NAMALWA (cell line): ENCODE data around the gene GHRH.

ENCODE experiments used
- DNase-seq: peaks from one replicate; pipeline ENCODE4 v3.0.0-alpha.2; 2015; ENCODE audit warnings: low spot score

Gene GHRH, protein sequence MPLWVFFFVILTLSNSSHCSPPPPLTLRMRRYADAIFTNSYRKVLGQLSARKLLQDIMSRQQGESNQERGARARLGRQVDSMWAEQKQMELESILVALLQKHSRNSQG

DNA sequence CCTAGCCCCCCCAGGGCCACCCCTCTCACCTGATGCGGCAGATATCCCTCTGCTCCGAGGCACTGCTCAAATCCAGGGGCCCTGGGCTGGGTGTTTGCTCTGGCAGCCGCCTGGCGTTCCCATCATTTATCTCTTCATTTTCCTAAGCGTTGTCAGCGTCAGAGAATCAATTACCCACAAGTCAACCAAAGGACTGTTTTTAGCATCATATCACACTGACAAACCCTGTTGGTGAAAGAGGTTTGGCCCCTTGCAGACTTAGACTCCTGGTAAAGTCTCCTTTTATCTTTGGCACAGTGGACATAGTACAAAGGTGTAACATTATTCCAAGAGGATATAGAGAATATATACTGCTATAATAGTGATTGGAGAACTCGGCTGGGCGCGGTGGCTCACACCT lies at the start of gene GHRH:
GHRH (minus strand) TSS at position 101 of the 400 bp plus-strand sequence. CDS start 4,925 bp downstream, outside the sequence.
- DNase-seq = no peak

DNA sequence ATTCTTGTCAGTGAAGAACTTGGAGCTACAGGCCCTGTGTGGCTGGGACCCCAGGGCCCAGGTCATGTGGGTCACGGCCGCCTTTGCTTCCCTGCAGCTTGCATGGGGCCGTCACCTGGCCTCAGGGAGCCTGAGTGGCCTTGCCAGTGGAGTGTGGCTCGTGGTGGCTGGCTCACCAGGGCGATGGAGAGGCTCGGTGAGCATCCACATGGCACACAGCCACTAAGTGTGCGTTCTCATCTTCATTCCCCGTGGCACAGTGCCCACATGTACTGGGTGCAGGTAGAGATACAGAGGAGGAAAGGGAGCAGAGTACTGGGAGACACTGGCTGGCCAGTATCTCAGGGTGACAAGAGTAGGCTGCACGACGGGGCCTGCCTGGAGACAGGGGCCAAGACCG lies 49.3 kb upstream of the GHRH start:
- no peak for DNase-seq

DNA sequence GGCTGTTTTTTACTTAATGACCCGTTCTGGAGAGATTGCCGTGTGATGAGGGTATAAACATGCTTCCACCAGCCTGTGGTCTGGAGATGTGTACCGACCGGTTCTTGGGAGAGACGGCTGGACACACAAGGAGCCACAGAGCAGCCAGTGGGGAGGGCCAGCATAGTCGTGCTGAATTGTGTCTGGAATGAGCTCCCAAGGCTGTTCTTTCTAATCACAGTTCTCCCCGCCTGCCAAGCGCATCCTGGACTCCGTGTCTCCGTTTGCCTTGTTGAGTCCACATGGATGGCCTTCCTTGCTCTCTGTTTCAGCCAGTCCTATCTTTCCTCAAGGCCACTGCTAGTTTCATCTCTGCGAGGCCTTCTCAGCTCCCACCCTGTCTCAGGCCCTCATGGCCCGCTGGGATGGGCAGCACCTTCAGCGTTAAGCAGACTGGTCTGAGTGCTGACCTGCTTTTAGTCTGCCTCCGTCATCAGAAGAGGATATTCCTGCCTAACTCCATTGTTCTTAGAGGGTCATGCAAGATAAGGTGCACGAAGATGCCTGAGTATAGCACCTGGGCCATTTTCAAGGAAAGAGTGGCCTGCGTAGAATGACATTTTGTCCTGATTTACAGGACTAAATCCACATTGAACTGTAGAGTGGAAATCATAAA lies 48.4 kb upstream of the GHRH start:
- DNase-seq = no peak

DNA sequence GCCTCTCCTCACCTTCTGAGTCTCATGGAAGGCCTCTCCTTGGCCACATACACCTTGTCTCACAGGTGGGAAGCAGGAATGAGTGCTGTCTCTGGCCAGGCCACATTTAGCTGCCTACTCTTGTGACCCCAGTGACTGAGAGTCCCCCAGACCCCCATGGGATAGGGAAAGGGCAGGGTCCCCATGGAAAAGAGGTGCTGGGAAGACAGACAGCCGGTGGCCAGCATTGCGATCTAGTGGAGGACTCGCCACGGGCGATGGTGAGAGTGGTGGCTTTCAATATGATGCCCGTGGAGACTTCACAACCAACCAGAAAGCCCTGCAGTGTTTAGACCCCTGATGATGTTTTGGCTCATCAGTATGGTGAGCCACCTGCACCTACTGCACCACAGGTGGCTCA lies 47.7 kb upstream of the GHRH start:
- DNase-seq = no peak

DNA sequence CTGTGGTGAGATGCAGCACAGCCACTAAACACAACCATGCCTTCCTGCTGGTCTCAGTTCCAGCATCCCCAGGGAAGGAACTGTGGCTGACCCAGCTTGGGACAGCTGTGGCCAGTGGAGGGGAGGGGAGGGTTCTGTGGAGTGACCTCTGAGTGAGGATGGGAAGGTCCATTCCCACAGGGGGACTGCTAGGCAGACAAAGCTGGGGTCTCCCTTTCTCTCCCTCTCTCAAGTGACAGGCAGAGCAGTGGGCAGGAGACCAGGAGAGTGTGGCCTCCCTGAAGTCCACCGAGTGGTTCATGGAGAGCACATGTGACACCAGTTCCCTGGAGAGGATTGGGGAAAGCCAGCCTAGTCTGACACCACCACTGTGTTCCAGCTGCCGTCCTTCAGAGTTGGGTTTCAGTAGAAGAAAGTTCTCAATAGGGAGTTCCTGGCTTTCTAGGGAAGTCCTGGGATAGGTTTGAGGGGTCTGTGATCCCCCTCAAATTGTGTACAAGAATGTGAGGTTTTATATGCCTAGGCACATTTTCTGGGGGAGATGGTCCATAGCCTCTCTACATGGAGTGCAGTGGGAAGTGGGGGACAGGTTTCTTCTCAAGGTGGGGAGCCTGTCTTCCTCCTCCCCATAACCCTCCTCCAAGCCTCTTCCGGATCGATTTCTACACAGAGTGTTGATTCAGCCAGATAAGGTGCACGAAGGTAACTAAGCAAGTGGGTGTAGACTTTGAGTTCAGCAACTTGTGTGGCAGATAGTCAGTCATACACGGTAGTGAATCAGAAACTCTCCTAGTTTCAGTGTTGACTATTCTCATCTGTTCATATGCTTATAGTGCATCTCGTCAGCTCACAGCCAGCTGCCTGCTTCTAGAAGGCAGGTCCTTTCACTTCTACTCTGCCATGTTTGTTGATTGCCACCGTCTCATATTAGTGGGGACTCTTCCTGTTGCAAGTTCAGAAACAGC lies 46.8 kb upstream of the GHRH start:
- DNase-seq = no peak

DNA sequence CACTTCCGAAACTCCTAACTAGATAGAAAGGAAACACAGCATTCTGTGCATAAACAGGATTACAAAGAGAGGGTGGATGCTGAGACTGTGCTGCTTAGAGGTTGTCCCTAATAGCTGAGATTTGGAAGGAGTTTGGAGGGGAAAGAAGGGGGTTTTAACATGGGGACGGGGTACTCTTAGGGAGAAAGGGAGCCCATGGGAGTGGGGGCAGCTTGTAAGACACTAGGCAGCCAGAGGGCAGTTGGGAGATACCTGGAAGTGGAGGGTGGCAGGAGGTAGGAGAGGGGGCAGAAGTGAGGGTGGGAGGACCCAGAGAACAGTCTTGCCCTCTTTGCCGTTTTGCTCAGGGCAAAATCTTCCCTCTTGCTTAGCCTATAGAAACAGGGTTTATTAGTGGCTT lies 44.2 kb upstream of the GHRH start:
- no peak for DNase-seq

DNA sequence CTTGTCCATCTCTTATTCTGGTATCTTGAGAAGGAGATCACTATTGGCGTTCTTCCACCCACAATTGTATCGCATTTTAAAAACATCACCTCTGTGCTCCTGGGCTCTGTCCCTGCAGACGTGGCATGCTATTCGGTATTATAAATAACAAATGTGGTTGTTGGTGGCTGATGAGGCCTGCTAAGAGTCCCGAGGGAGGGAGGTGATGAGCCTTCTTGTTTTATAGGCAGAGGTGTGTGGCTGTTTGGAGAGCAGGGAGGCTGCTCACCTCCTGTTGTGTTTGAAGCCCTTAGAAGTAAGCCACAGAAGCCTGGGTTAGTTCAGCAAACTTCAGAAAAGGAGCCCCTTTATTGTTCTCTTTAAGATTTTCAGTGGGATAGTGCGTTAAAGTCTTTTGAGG lies 43.5 kb upstream of the GHRH start:
- no peak for DNase-seq

DNA sequence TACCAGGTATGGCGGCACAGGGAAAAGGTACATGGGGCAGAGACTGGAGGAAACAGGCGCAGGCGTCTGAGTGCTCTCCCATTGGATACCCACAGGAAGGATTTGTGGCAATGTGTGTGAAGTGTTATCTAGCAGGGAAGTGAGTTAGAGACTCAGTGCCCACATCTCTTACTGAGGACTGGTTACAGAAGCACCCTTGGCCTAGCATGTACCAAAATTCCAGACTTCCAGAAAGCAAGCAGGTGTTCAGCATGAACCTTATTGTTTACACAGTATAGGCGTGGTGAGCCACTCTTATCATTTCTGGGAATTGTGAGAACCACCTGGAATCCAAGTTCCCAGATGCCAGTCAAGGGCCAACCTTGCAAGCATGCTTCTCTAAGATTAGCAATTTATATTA lies 42.0 kb upstream of the GHRH start:
- no peak for DNase-seq

DNA sequence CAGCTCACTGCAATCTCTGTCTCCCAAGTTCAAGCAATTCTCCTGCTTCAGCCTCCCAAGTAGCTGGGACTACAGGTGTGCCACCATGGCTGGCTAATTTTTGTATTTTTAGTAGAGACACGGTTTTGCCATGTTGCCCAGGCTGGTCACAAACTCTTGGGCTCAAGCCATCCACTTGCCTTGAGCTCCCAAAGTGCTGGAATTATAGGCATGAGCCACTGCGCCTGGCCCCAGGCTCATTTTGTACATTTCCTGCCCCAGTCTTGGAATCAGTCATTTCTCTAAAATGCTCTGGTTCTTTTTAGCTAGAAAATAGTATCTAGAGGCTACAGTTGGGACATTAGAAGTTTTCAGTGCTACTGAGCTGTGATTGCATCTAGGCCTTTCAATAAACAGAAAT lies 41.4 kb upstream of the GHRH start:
- no peak for DNase-seq

DNA sequence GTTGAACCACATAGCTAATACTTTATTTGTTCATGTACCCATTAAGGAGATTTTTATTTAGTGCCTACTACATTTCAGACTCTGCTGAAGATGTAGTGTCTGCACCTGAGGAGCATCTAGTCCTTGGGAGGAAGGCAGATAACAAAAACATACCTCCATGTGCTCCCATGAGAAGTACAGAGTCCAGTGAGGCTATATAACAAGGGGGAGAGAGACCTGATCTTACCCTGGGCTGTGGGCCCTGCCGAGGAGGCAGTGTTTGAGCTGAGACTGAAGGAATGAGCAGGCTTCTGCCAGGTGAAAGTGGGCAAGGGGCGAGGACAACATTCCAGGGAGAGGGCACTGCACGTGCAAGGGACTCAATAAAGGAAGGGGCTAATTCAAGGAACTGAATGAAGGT lies 39.9 kb upstream of the GHRH start:
- no peak for DNase-seq

DNA sequence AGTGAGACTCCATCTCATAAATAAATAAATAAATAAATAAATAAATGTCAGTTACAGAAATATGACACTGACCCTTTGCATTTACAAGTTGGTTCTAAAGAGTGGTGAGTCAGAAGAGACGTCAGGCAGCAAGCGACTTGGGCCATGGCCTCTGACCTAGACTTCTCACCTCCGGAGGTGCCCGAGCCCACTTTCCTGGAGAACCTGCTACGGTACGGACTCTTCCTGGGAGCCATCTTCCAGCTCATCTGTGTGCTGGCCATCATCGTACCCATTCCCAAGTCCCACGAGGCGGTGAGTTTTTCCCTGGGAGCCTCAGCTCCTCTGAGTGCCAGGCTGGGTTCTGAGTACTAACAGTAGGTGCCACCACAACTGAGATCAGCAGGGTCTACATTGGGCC lies 39.5 kb upstream of the GHRH start:
- no peak for DNase-seq

DNA sequence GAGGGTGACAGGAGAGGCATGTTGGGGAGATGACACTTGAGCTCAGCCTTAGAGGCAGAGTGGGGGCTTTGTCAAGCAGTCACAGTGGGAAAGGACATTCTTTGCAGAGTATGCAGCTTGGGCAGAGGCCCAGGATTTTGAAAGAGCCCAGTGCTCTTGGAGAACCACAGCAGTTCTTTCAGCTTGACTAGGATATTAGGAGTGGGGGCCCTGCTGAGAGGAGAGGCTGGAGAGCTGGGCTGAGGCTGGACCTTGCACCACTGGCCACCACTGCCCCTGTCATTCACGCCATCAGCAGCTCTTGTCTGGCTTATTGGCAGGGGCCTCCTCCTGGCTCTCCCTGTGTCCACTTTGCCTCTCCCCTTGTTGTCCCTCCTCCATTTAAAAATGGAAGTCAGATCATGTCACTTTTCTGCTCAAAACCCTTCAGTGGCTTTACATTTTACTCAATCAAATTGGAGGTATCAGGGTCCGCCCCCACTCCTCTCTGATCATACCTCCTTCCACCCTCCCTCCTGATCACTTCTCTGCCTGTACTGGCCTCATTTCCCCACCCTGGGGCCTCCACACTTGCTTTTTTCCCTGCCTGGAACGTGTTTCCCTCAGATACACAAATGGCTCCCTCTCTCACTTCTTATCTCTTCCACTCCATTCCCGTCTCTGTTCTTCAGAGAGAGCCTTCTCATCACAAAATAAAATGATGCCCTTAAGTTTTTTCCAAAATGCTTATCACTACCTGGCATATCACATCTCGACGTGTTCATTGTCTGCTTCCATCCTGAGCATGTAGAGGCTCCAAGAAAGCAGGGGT lies 38.3 kb upstream of the GHRH start:
- no peak for DNase-seq

DNA sequence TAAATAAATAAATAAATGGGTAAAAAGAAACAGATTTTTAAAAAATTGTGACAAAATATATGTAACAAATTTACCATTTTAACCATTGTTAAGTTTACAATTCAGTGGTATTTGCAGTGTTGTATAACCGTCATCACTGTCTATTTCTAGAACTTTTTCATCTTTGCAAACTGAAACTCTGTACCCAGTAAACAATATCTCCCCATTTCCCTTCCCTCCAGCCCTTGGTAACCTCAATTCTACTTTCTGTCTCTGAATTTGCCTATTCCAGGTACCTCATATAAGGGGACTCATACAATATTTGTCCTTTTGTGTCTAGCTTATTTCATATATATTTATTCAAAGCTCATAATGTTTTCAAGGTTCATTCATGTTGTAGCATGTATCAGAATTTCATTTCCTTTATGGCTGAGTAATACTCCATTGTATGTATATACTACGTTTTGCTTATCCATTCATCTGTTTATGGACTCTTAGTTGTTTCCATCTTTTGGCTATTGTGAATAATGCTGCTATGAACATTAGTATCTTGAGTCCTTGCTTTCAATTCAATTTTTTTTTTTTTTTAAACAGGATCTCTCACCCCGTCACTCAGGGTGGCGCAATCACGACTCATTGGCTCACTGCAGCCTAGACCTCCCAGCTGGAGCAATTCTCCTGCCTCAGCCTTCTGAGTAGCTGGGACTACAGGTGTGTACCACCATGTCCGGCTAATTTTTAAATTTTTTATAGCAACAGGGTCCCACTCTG lies 36.8 kb upstream of the GHRH start:
- DNase-seq = no peak

DNA sequence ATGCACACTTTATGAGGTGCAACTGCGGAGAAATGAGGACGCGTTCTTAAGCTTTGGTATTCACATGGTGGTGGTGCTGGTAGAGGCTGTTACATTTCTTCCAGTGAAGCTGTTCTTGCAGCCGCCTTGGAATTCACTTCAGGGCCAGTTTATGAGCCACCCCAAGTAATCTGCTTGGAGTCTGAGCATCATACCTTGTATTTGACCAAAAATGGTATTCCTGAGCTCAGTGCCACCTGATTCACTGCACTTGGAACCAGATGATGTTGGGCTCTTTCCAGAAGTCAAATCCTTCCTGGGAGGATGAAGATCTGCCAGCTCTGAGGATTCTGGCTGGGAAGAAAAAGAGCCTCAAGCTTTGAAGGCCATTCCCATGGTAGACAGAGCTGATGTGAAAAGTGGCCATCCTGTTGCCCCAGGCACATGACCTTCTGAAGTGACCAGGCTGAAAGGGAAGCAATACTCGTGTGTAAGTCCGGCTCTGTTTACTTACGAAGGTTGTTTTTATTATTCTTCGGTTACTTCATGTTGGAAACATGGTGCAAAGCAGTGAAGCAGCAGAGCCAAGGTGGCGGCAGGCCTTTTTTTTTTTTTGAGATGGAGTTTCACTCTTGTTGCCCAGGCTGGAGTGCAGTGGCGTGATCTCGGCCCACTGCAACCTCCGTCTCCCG lies 35.6 kb upstream of the GHRH start:
- no peak for DNase-seq

DNA sequence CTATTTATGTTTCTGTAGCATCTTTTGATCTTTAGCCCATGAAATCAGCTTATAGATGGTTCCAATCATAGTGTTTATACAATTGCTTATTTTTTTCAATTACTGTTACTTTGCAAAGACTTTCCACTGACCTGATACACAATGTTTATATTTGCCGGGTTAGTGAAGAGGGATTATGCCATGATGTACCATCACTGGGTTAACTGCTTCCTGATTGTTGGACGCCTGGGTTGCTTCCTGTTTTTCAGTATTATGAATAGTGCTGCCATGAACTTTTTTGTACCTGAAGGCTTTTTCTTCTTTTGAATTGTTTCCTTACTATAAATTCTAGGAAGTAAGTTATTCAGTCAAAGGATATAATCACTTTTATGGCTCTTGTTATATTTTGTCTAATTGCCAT lies 34.8 kb upstream of the GHRH start:
- DNase-seq = no peak

DNA sequence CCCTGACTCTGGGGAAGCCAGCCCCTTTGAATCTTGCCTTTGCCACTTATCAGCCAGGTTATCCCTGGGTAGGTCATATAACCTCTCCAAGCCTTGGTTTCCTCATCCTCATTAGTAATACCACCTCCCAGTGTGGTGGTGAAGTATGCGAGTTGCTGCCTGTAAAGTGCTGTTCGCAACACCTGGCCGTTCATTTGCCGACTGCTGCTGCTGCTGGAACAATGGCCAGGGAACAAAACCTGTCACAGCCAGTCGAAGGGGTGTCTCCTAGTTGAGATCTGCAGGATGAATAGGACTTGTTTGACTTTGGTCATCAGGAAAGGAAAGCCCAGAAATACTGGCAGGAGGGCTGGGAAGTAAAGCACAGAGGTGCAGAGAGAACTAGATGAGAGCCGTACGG lies 34.0 kb upstream of the GHRH start:
- DNase-seq = no peak

DNA sequence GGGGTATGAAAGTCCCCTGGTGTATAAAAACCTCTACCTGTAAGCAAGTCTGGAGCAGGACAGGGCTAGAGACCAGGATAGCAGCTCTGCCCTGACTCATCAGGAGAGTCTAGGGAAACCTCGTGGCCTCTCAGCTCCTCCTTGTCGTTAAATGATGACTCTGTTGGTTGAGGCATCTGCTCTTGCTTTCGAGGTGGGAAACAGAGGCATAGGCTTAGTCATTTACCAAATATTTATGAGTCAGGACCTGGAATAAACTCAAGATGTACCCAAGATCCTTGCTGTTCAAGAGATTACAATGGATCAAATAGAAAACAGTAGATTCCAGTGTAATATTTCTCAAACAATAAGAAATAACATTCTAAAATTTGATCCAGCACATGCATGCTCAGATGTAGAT lies 33.4 kb upstream of the GHRH start:
- DNase-seq = no peak

DNA sequence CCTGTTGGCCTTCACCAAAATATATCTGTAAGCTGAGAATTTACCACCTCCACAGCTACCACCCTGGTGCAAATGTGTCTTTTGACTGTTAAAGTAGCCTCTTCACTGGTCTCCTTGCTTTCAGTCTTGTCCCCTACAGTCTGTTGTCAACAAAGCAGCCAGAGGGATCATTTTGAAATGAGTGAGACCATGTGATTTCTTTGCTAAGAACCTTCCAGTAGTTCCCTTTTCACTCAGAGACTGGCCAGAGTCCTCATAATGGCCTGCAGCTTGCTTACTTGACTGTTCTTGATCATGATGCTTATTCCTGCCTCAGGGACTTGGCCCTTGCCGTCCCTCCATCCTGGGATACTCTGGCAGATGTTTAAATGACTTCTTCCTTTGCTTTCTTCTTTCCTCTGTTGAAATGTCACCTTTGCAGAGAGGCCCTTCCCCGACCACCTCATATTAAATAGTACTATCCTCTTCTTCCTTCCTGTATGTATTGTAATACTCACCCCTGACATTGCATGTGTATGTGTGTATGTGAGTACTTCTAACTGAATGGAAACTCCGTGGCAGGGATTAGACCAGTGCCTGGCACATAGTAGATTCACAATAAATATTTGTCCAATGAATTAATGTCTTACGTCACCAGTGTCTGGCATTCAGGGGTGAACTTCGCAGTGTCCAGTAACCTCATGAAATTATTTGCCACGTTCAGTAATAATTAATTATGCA lies 32.8 kb upstream of the GHRH start:
- DNase-seq = no peak

DNA sequence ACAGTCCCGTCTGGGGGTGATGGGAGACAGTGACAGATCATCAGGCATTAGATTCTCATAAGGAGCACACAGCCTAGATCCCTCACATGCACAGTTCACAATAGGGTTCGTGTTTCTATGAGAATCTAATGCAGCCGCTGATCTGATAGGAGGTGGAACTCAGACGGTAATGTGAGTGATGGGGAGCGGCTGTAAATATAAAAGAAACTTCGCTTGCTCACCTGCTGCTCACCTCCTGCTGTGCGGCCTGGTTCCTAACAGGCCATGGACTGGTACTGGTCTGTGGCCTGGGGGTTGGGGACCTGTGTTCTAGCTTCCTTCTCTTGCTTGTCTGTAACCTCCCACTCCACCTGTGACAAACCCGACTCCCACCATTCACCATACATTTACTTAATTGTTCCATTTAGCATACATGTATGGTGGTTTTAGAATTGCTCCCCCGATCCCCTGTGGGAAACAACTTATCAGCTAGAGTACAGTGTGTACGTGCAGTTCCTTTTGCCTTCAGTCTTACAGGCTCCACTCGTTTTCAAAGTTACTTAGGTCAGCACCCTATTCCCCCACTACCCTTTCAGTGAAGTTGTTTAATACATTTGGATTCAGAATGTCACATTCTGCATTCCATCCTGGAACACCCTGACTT lies 31.8 kb upstream of the GHRH start:
- DNase-seq = no peak

DNA sequence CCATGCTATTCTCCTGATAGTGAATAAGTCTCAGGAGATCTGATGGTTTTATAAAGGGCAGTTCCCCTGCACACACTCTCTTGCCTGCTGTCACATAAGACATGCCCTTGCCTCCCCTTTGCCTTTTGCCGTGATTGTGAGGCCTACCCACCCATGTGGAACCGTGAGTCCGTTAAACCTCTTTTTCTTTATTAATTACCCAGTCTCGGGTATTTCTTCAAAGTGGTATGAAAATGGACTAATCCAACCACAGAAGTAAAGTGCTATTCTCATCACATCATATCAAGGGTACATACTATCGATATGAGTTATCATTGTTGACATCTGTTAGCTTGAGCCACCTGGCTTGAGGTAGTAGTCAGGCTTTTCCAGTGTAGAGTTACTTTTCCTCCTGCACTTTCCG lies 30.1 kb upstream of the GHRH start:
- no peak for DNase-seq
